ENCODE data around the gene RPP38.

Gene RPP38

GRCh38 chr10:15097011-15097812 is at the start of gene RPP38:
TSS of gene RPP38 (plus strand) at chr10:15097355. CDS start at chr10:15103315, 5,960 bp downstream.
- no peak for TF ChIP-seq CTCF (IDR thresholded peaks at IDR 0.05; ENCODE audit: extremely low read depth, missing control alignments)
- DNase-seq (ENCODE audit: low spot score): peak; percentile 98

- no peak for DNase-seq (ENCODE audit: low spot score)
- TF ChIP-seq CTCF (IDR thresholded peaks at IDR 0.05; ENCODE audit: extremely low read depth, missing control alignments): no peak
Observed at GRCh38 chr10:15049533-15049932, 47.6 kb upstream of the RPP38 start.

GRCh38 chr10:15052121-15052520 is 45.0 kb upstream of the RPP38 start:
- DNase-seq (ENCODE audit: low spot score): no peak
- TF ChIP-seq CTCF (IDR thresholded peaks at IDR 0.05; ENCODE audit: extremely low read depth, missing control alignments): no peak

GRCh38 chr10:15053061-15053460 is 44.1 kb upstream of the RPP38 start:
- TF ChIP-seq CTCF (IDR thresholded peaks at IDR 0.05; ENCODE audit: extremely low read depth, missing control alignments): no peak
- DNase-seq (ENCODE audit: low spot score): no peak

GRCh38 chr10:15058689-15059088 is 38.5 kb upstream of the RPP38 start:
- DNase-seq (ENCODE audit: low spot score): no peak
- no peak for TF ChIP-seq CTCF (IDR thresholded peaks at IDR 0.05; ENCODE audit: extremely low read depth, missing control alignments)

- no peak for DNase-seq (ENCODE audit: low spot score)
- TF ChIP-seq CTCF (IDR thresholded peaks at IDR 0.05; ENCODE audit: extremely low read depth, missing control alignments): no peak
Observed at GRCh38 chr10:15059914-15060313, 37.2 kb upstream of the RPP38 start.

GRCh38 chr10:15060638-15061037 is 36.5 kb upstream of the RPP38 start:
- no peak for DNase-seq (ENCODE audit: low spot score)
- no peak for TF ChIP-seq CTCF (IDR thresholded peaks at IDR 0.05; ENCODE audit: extremely low read depth, missing control alignments)

Measured in GM20000 (cell line).